Neural cell (in vitro differentiated cells): ENCODE measurements around the gene FLOT2. TPM values are rescaled to one million over a fixed set of nuclear protein-coding genes. Genes with fewer than 3 reads are reported as not detected.

ENCODE experiments used
- H2AFZ ChIP-seq: fragments of 200-600, 300-800 bp; sonication (generic), shearing (Covaris generic); 2 replicates; pipeline ENCODE4 v1.6.0; 2014; ENCODE audit warnings: low read depth, mild to moderate bottlenecking, antibody characterized with exemption, low read length, moderate library complexity
- H3F3A ChIP-seq: fragments of 200-600 bp; shearing (Covaris generic); 2 replicates; pipeline ENCODE4 v1.6.1; 2016; ENCODE audit warnings: mild to moderate bottlenecking, moderate library complexity, mixed read lengths, antibody characterized with exemption, low read length; ENCODE audit not compliant: insufficient read depth, poor library complexity, severe bottlenecking
- H3K27ac ChIP-seq: fragments of 200-600, 300-800 bp; sonication (generic), shearing (Covaris generic); 2 replicates; pipeline ENCODE4 v1.5.1; 2014; ENCODE audit warnings: mild to moderate bottlenecking, low read length, moderate library complexity
- H3K27me3 ChIP-seq: fragments of 300-800, 200-600 bp; sonication (generic), shearing (Covaris generic); 2 replicates; pipeline ENCODE4 v1.6.0; 2014; ENCODE audit warnings: mild to moderate bottlenecking, low read depth, low read length, moderate library complexity; ENCODE audit not compliant: insufficient read depth
- H3K36me3 ChIP-seq: fragments of 300-800, 200-600 bp; sonication (generic), shearing (Covaris generic); 2 replicates; pipeline ENCODE4 v1.5.1; 2014; ENCODE audit warnings: mild to moderate bottlenecking, antibody characterized with exemption, low read length, moderate library complexity; ENCODE audit not compliant: insufficient read depth
- H3K4me2 ChIP-seq: fragments of 300-800, 200-600 bp; sonication (generic), shearing (Covaris generic); 2 replicates; pipeline ENCODE4 v1.6.0; 2014; ENCODE audit warnings: mild to moderate bottlenecking, low read length
- H3K4me3 ChIP-seq: fragments of 300-800, 200-600 bp; sonication (generic), shearing (Covaris generic); 2 replicates; pipeline ENCODE4 v1.5.1; 2014; ENCODE audit warnings: mild to moderate bottlenecking, low read length, moderate library complexity
- H3K79me2 ChIP-seq: fragments of 200-600 bp; shearing (Covaris generic); replicated peaks from 2 replicates; pipeline ENCODE4 v1.6.0; 2014; ENCODE audit warnings: mild to moderate bottlenecking, low read length, moderate library complexity; ENCODE audit not compliant: insufficient read depth
- H3K9ac ChIP-seq: fragments of 300-800, 200-600 bp; sonication (generic), shearing (Covaris generic); 2 replicates; pipeline ENCODE4 v1.6.1; 2016; ENCODE audit warnings: mild to moderate bottlenecking, low read length, mixed read lengths
- H3K9me2 ChIP-seq: fragments of 200-600 bp; shearing (Covaris generic); 2 replicates; pipeline ENCODE4 v1.6.1; 2016; ENCODE audit warnings: mild to moderate bottlenecking, low read length, mixed read lengths; ENCODE audit not compliant: insufficient read depth
- H3K9me3 ChIP-seq: fragments of 200-600, 300-800 bp; sonication (generic), shearing (Covaris generic); 2 replicates; pipeline ENCODE4 v1.6.1; 2016; ENCODE audit warnings: mild to moderate bottlenecking, mixed run types, low read length, moderate library complexity, mixed read lengths
- H4K20me1 ChIP-seq: fragments of 200-600 bp; shearing (Covaris generic); 2 replicates; pipeline ENCODE4 v1.6.1; 2016; ENCODE audit warnings: mild to moderate bottlenecking, mixed run types; ENCODE audit not compliant: insufficient read depth
- CTCF ChIP-seq: fragments of 450-650 bp; IDR thresholded peaks from 2 replicates; pipeline ENCODE4 v1.5.1; 2014; ENCODE audit warnings: antibody characterized with exemption, mild to moderate bottlenecking, moderate library complexity; ENCODE audit not compliant: poor library complexity, severe bottlenecking
- EP300 ChIP-seq: fragments of 450-650 bp; conservative IDR thresholded peaks from 2 replicates; pipeline ENCODE4 v1.6.1; 2014; ENCODE audit warnings: antibody characterized with exemption, mild to moderate bottlenecking, moderate library complexity; ENCODE audit not compliant: poor library complexity, severe bottlenecking
- EZH2 ChIP-seq: fragments of 200-600, 300-800 bp; shearing (Covaris generic), sonication (generic); IDR thresholded peaks from 2 replicates; pipeline ENCODE4 v1.6.1; 2014; ENCODE audit warnings: antibody characterized with exemption, low read length, borderline replicate concordance, mild to moderate bottlenecking; ENCODE audit not compliant: insufficient read depth, poor library complexity, severe bottlenecking
- MXI1 ChIP-seq: fragments of 450-650 bp; conservative IDR thresholded peaks from 2 replicates; pipeline ENCODE4 v1.6.1; 2014; ENCODE audit warnings: antibody characterized with exemption, mild to moderate bottlenecking; ENCODE audit not compliant: poor library complexity, severe bottlenecking
- POLR2AphosphoS5 ChIP-seq: IDR thresholded peaks from 2 replicates; pipeline ENCODE4 v1.6.1; 2012
- RAD21 ChIP-seq: fragments of 450-650 bp; conservative IDR thresholded peaks from 2 replicates; pipeline ENCODE4 v1.6.1; 2014; ENCODE audit warnings: antibody characterized with exemption, mild to moderate bottlenecking, moderate library complexity
- REST ChIP-seq: IDR thresholded peaks from 2 replicates; pipeline ENCODE4 v1.6.1; 2012; ENCODE audit warnings: borderline replicate concordance
- SMC3 ChIP-seq: fragments of 450-650 bp; conservative IDR thresholded peaks from 2 replicates; pipeline ENCODE4 v1.6.1; 2014; ENCODE audit warnings: antibody characterized with exemption, mild to moderate bottlenecking, moderate library complexity; ENCODE audit not compliant: poor library complexity
- TAF1 ChIP-seq: IDR thresholded peaks from 2 replicates; pipeline ENCODE4 v1.6.1; 2012; ENCODE audit warnings: low read depth
- polyA plus RNA-seq: library from polyadenylated mRNA; depleted of rRNA; stranded (reverse); fragments of >200 nt; gene quantifications from 2 replicates; pipeline ENCODE4 v1.2.3, GENCODE V29; 2014

Gene FLOT2
- polyA plus RNA-seq, 1 donor from 2014 or later, result 27.5 TPM

GRCh38 chr17:28862561-28862960, 35.0 kb downstream of the FLOT2 start:
- H4K20me1 ChIP-seq, result no peaks in the 10 kb centered on the region

GRCh38 chr17:28861393-28862203, 35.9 kb downstream of the FLOT2 start:
- Histone ChIP-seq H3K9ac (no peak overlapping the region), H3K4me2 (no peak overlapping the region), H3K9me3 (no peaks in the 10 kb centered on the region), H4K20me1 (no peaks in the 10 kb centered on the region), H3K36me3 (no peaks in the 10 kb centered on the region), H3K79me2 (no peaks in the 10 kb centered on the region), H3K9me2 (no peaks in the 10 kb centered on the region), H3F3A (no peaks in the 10 kb centered on the region), H3K27ac (no peak overlapping the region), H3K27me3 (no peaks in the 10 kb centered on the region), H2AFZ (no peak overlapping the region), H3K4me3 (no peak overlapping the region)
- no peak for TF ChIP-seq EP300
- no peak for TF ChIP-seq CTCF
- no peak for TF ChIP-seq POLR2AphosphoS5
- TF ChIP-seq EZH2, result no peak

More at GRCh38 chr17:28862561-28862960, 35.0 kb downstream of the FLOT2 start:
- Histone ChIP-seq H3K79me2 (no peaks in the 10 kb centered on the region), H3F3A (no peaks in the 10 kb centered on the region), H2AFZ (no peak overlapping the region), H3K9me2 (no peaks in the 10 kb centered on the region), H3K4me2 (no peak overlapping the region), H3K27ac (no peak overlapping the region), H3K36me3 (no peaks in the 10 kb centered on the region), H3K4me3 (no peak overlapping the region), H3K9me3 (no peaks in the 10 kb centered on the region), H3K27me3 (no peaks in the 10 kb centered on the region), H3K9ac (no peak overlapping the region)
- no peak for TF ChIP-seq RAD21
- TF ChIP-seq EP300, result no peak
- no peak for TF ChIP-seq REST

GRCh38 chr17:28860363-28860808, 37.1 kb downstream of the FLOT2 start:
- Histone ChIP-seq H3K9ac (no peak overlapping the region), H3K27me3 (no peaks in the 10 kb centered on the region), H3K79me2 (peaks cover 4% of the 10 kb centered on the region), H3K9me3 (no peaks in the 10 kb centered on the region), H3F3A (no peaks in the 10 kb centered on the region), H2AFZ (no peak overlapping the region), H3K4me3 (no peak overlapping the region), H3K27ac (no peak overlapping the region), H4K20me1 (no peaks in the 10 kb centered on the region), H3K9me2 (no peaks in the 10 kb centered on the region), H3K36me3 (no peaks in the 10 kb centered on the region), H3K4me2 (no peak overlapping the region)
- TF ChIP-seq EP300, result no peak
- TF ChIP-seq SMC3, result no peak
- no peak for TF ChIP-seq TAF1
- no peak for TF ChIP-seq MXI1
- no peak for TF ChIP-seq REST
- TF ChIP-seq EZH2, result no peak
- TF ChIP-seq POLR2AphosphoS5, result no peak
- TF ChIP-seq CTCF, result no peak
- TF ChIP-seq RAD21, result no peak
